Stomach (tissue), 9 donors: ENCODE data around the gene THOP1. TPM values are rescaled to one million over a fixed set of nuclear protein-coding genes. Genes with fewer than 3 reads are reported as not detected.

ENCODE experiments used
- DNase-seq, 2 donors: peaks; one replicate each; pipeline versions ENCODE4 v3.0.0 to v3.0.0-alpha.2; 2013 to 2019
- H3K27ac ChIP-seq, 5 donors: fragments of 200-600 bp in 4 of 5; sonication (generic) in 4 of 5; one replicate each; pipeline ENCODE4 v1.5.1; 2013 to 2019; ENCODE audit warnings: mild to moderate bottlenecking in 1 of 5, moderate library complexity in 1 of 5
- H3K27me3 ChIP-seq, 3 donors: fragments of 200-600 bp; sonication (generic); one replicate each; pipeline ENCODE4 v1.5.1; 2017 to 2019; ENCODE audit warnings: mixed run types in 1 of 3
- H3K36me3 ChIP-seq, 4 donors: fragments of 200-600 bp; sonication (generic); 1 replicate in 3 of 4; 2 replicates in 1 of 4; pipeline ENCODE4 v1.5.1; 2016 to 2019
- H3K4me1 ChIP-seq, 4 donors: fragments of 200-600 bp; sonication (generic); one replicate each; pipeline ENCODE4 v1.5.1; 2016 to 2019
- H3K4me3 ChIP-seq, 4 donors: fragments of 200-600 bp; sonication (generic) in 3 of 4; one replicate each; pipeline ENCODE4 v1.5.1; 2016 to 2019; ENCODE audit warnings: mild to moderate bottlenecking in 1 of 4
- H3K9me3 ChIP-seq, 4 donors: fragments of 200-600 bp; sonication (generic); one replicate each; pipeline ENCODE4 v1.5.1; 2016 to 2019
- CTCF ChIP-seq, 7 experiments: fragments of 450-650 bp in 4 of 7; fragments of 200-600 bp in 3 of 7; sonication (generic) in 3 of 7; IDR thresholded peaks; one replicate each; pipeline ENCODE4 v1.5.1; 2016 to 2019; ENCODE audit warnings: antibody characterized with exemption in 7 of 7, control low read depth in 2 of 7, mild to moderate bottlenecking in 1 of 7
- EP300 ChIP-seq: sonication (generic); formaldehyde crosslinking; IDR thresholded peaks from one replicate; pipeline ENCODE4 v1.6.1; 2017; ENCODE audit warnings: antibody characterized with exemption
- POLR2A ChIP-seq, 4 donors: fragments of 450-650 bp; IDR thresholded peaks; one replicate each; pipeline ENCODE4 v1.6.1; 2016; ENCODE audit warnings: antibody characterized with exemption in 4 of 4, control low read depth in 2 of 4, mild to moderate bottlenecking in 1 of 4, moderate library complexity in 1 of 4
- POLR2AphosphoS5 ChIP-seq, 3 donors: sonication (generic); formaldehyde crosslinking; IDR thresholded peaks; one replicate each; pipeline ENCODE4 v1.6.1; 2016; ENCODE audit warnings: antibody characterized with exemption in 3 of 3
- WGBS, 5 donors: extraction: QIAGEN DNeasy Blood & Tissue Kit in 3 of 5; methylation state at CpG; one replicate each; pipeline versions ENCODE4 v1.1.5 to v1.1.7; 2013 to 2018; 5-methylcytosine and 5-hydroxymethylcytosine counted together
- intact Hi-C: fragments of 100-400 bp; cut with DNase I; formaldehyde crosslinking; loops from one replicate; pipeline ENCODE4 v1.15.1; 2023; ENCODE audit warnings: low total_unique reads
- polyA plus RNA-seq, 3 donors: library from polyadenylated mRNA; stranded (reverse); fragments of 200-250 nt; gene quantifications; one replicate each; pipeline ENCODE4 v1.2.3, GENCODE V29; 2013
- total RNA-seq, 5 donors: library from RNA; depleted of rRNA; stranded (reverse); fragments of >200 nt; gene quantifications; one replicate each; pipeline versions ENCODE4 v1.1.0 to v1.2.3, GENCODE V29; 2014 to 2016
- donor health status: healthy with polysubstance abuse.
- donor health status: Bipolar disorder and iron deficiency.
- donor health status: healthy.

Gene THOP1
- total and polyA plus RNA-seq, 8 donors, result 16.1 to 244 (median 47.2) TPM

GRCh38 chr19:2822846-2823245 is 37.5 kb downstream of the THOP1 start:
- H3K9me3 ChIP-seq, result peaks cover 0 to 8% (median 3%) of the 10 kb centered on the region in 4 donors
- DNase-seq, result no peak
- H3K4me3 ChIP-seq, result no peak overlapping the region
- H3K27ac ChIP-seq, result no peak overlapping the region
- WGBS, 5 donors, result 93 to 98% (median 96%) methylated on average over 5 of the region's 5 CpGs
- TF ChIP-seq EP300, result no peak
- no peak for TF ChIP-seq POLR2A (IDR thresholded peaks at IDR 0.05)
- no peak for TF ChIP-seq POLR2AphosphoS5 (IDR thresholded peaks at IDR 0.05)
- TF ChIP-seq CTCF (IDR thresholded peaks at IDR 0.05), result no peak
- H3K27me3 ChIP-seq, result no peaks in the 10 kb centered on the region
- intact Hi-C loops, result no loop called here
- H3K4me1 ChIP-seq, result peaks cover 7 to 29% (median 22%) of the 10 kb centered on the region in 4 donors
- H3K36me3 ChIP-seq, result peaks cover 0 to 48% (median 33%) of the 10 kb centered on the region in 4 donors

- Histone ChIP-seq H3K4me1 (peaks cover 7 to 29% (median 22%) of the 10 kb centered on the region in 4 donors), H3K36me3 (peaks cover 0 to 56% (median 40%) of the 10 kb centered on the region in 4 donors), H3K27me3 (no peaks in the 10 kb centered on the region), H3K4me3 (no peak overlapping the region), H3K27ac (no peak overlapping the region), H3K9me3 (peaks cover 0 to 16% (median 8%) of the 10 kb centered on the region in 4 donors)
- DNase-seq, result no peak
- no peak for TF ChIP-seq CTCF (IDR thresholded peaks at IDR 0.05)
- WGBS, 5 donors, result 58 to 87% (median 83%) methylated on average over 5 to 9 of the region's 9 CpGs
- intact Hi-C loops, result no loop called here
Measured at GRCh38 chr19:2823646-2824045, 38.3 kb downstream of the THOP1 start.

- H3K27ac ChIP-seq, result no peak overlapping the region
- H3K27me3 ChIP-seq, result no peaks in the 10 kb centered on the region
- intact Hi-C loops, result no loop called here
- H3K9me3 ChIP-seq, result peaks cover 0 to 21% (median 12%) of the 10 kb centered on the region in 4 donors
- no peak for DNase-seq
- H3K4me1 ChIP-seq, result peaks cover 7 to 26% (median 21%) of the 10 kb centered on the region in 4 donors
- H3K36me3 ChIP-seq, result peaks cover 0 to 60% (median 42%) of the 10 kb centered on the region in 4 donors
- 66 to 100% (median 80%) methylated on average over 1 to 8 of the region's 8 CpGs for WGBS, 5 donors
- TF ChIP-seq CTCF (IDR thresholded peaks at IDR 0.05) (no peak), POLR2AphosphoS5 (IDR thresholded peaks at IDR 0.05) (no peak), POLR2A (IDR thresholded peaks at IDR 0.05) (no peak), EP300 (no peak)
- H3K4me3 ChIP-seq, result no peak overlapping the region
Measured at GRCh38 chr19:2824129-2824528, 38.8 kb downstream of the THOP1 start.

- DNase-seq, result no peak
- Histone ChIP-seq H3K36me3 (peaks cover under 1 to 88% (median 46%) of the 10 kb centered on the region in 4 donors), H3K27me3 (no peaks in the 10 kb centered on the region), H3K4me3 (no peak overlapping the region), H3K9me3 (peaks cover 4 to 48% (median 29%) of the 10 kb centered on the region in 4 donors), H3K27ac (no peak overlapping the region), H3K4me1 (no peaks in the 10 kb centered on the region)
- 93 to 100% (median 96%) methylated on average over 1 to 2 of the region's 2 CpGs for WGBS, 5 donors
- TF ChIP-seq POLR2A (IDR thresholded peaks at IDR 0.05) (no peak), CTCF (IDR thresholded peaks at IDR 0.05) (no peak), POLR2AphosphoS5 (IDR thresholded peaks at IDR 0.05) (no peak), EP300 (no peak)
- intact Hi-C loops, result no loop called here
Measured at GRCh38 chr19:2827022-2827421, 41.7 kb downstream of the THOP1 start.
